K562 (cell line): ENCODE data around the gene ERP44. TPM values are rescaled to one million over a fixed set of nuclear protein-coding genes. Genes with fewer than 3 reads are reported as not detected.

ENCODE experiments used
- ELF2 ChIP-seq: fragments of 250-450 bp; sonication (Bioruptor Pico); IDR thresholded peaks from 2 replicates; pipeline ENCODE4 v1.5.0; 2021; ENCODE audit warnings: mild to moderate bottlenecking
- ELF4 ChIP-seq: fragments of 450-650 bp; formaldehyde crosslinking; IDR thresholded peaks from 2 replicates; pipeline ENCODE4 v1.4.0; 2022; ENCODE audit warnings: missing genetic modification characterization
- EP300 ChIP-seq: IDR thresholded peaks from 2 replicates; pipeline ENCODE4 v1.6.1; 2012; ENCODE audit warnings: low read length, improper control_type of control experiment
- ETV1 ChIP-seq: fragments of 450-650 bp; conservative IDR thresholded peaks from 2 replicates; pipeline ENCODE4 v1.6.1; 2016; ENCODE audit warnings: missing genetic modification characterization, control low read depth, low read depth, missing compliant biosample characterization
- GTF2E2 ChIP-seq: fragments of 200-800 bp; sonication (Bioruptor generic); IDR thresholded peaks from 2 replicates; pipeline ENCODE4 v1.6.1; 2016; ENCODE audit warnings: missing genetic modification characterization, missing compliant biosample characterization
- HDGF ChIP-seq: fragments of 450-650 bp; IDR thresholded peaks from 2 replicates; pipeline ENCODE4 v1.6.1; 2016
- KLF13 ChIP-seq: fragments of 450-650 bp; IDR thresholded peaks from 2 replicates; pipeline ENCODE4 v1.6.1; 2016; ENCODE audit warnings: missing genetic modification characterization, low read depth, mild to moderate bottlenecking, missing compliant biosample characterization, moderate library complexity, borderline replicate concordance
- MYC ChIP-seq, 2 experiments: fragments of 250-450 bp in 1 of 2; sonication (Bioruptor Pico) in 1 of 2; IDR thresholded peaks; 2 replicates each; pipeline versions ENCODE4 v1.5.1 to v1.6.1; 2012 to 2021; ENCODE audit warnings: low read depth in 2 of 2, borderline replicate concordance in 1 of 2, improper control_type of control experiment in 1 of 2, low read length in 1 of 2, mild to moderate bottlenecking in 1 of 2, moderate library complexity in 1 of 2
- NFXL1 ChIP-seq: fragments of 450-650 bp; formaldehyde crosslinking; IDR thresholded peaks from 2 replicates; pipeline ENCODE4 v1.4.0; 2021; ENCODE audit warnings: mild to moderate bottlenecking
- PURB ChIP-seq: sonication (generic); formaldehyde crosslinking; IDR thresholded peaks from 2 replicates; pipeline ENCODE4 v1.9.0; 2021; ENCODE audit warnings: low read depth, mild to moderate bottlenecking, missing genetic modification reagents
- SMAD2 ChIP-seq: fragments of 150-350 bp; IDR thresholded peaks from 2 replicates; pipeline ENCODE4 v1.6.1; 2014; ENCODE audit warnings: low read depth, mild to moderate bottlenecking, low read length
- ZNF780A ChIP-seq: fragments of 250-450 bp; sonication (Bioruptor Pico); IDR thresholded peaks from 2 replicates; pipeline ENCODE4 v1.5.0; 2021; ENCODE audit warnings: mild to moderate bottlenecking
- polyA plus RNA-seq, 8 experiments: library from polyadenylated mRNA; depleted of rRNA in 4 of 8; stranded (reverse) in 5 of 8; unstranded in 3 of 8; fragments of >200 nt; fragmentation: Nextera tagmentation in 2 of 8; fragmentation: Illumina TruSeq in 1 of 8; extraction: Ambion mirVana in 2 of 8; extraction: Trizol in 1 of 8; gene quantifications; 2 replicates each; pipeline versions ENCODE4 v1.2.1 to v1.2.3, GENCODE V29; 2011 to 2014; ENCODE audit warnings: inconsistent platforms in 1 of 8, missing spikeins in 1 of 8
- total RNA-seq, 7 experiments: library from RNA; depleted of rRNA in 6 of 7; stranded (reverse); fragments of >200 nt in 6 of 7; fragmentation: Illumina TruSeq in 2 of 7; extraction: Trizol in 2 of 7; gene quantifications; 2 replicates each; pipeline versions ENCODE4 v1.2.1 to v1.2.3, GENCODE V29; 2011 to 2021; ENCODE audit warnings: low replicate concordance in 1 of 7
- TF ChIP-seq, protein P1 (sequence below): fragments of 200-800 bp; sonication (Bioruptor generic); IDR thresholded peaks from 2 replicates; pipeline ENCODE4 v1.6.1; 2016; ENCODE audit warnings: missing genetic modification characterization, missing compliant biosample characterization
- TF ChIP-seq, protein P2 (sequence below): fragments of 250-450 bp; sonication (Bioruptor Pico); IDR thresholded peaks from 2 replicates; pipeline ENCODE4 v1.8.0; 2022; ENCODE audit warnings: moderate library complexity, mild to moderate bottlenecking, inconsistent platforms
- TF ChIP-seq, protein P3 (sequence below): fragments of 450-650 bp; IDR thresholded peaks from 2 replicates; pipeline ENCODE4 v1.7.1; 2018; ENCODE audit warnings: mild to moderate bottlenecking, low read depth; ENCODE audit not compliant: partially characterized antibody
- TF ChIP-seq, protein P4 (sequence below): sonication (generic); formaldehyde crosslinking; IDR thresholded peaks from 2 replicates; pipeline ENCODE4 v1.9.0; 2022; ENCODE audit warnings: mild to moderate bottlenecking, missing genetic modification reagents

ERP44 gene
- total and polyA plus RNA-seq, 9 of the 15 experiments (the other 6 are each of a cell fraction or from before 2014, with no cell fraction given) = 9.2 to 23.4 (median 13.6) TPM

DNA sequence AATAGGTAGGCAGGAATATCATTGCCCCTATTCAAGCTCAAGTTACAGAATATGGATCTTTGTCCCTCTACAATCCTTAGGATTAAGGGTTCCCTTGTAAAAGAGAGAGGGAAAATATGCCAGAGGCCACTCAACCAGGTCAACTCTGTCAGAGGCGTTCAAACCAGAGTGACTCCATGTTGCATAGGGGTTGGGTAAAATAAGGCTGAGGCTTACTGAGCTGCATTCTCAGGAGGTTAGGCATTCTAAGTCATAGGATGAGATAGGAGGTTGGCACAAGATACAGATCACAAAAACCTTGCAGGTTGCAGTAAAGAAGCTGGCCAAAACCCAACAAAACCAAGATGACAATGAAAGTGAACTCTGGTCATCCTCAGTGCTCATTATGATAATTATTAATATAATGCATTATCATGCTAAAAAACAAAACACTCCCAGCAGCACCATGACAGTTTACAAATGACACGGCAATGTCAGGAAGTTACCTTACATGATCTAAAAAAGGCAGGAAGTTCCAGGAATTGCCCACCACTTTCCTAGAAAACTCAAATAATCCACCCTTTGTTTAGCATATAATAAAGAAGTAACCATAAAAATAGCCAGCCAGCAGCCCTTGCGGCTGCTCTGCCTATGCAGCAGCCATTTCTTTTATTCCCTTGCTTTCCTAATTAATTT, 64.8 kb downstream of the ERP44 start (continued):
- TF ChIP-seq, protein P1, sequence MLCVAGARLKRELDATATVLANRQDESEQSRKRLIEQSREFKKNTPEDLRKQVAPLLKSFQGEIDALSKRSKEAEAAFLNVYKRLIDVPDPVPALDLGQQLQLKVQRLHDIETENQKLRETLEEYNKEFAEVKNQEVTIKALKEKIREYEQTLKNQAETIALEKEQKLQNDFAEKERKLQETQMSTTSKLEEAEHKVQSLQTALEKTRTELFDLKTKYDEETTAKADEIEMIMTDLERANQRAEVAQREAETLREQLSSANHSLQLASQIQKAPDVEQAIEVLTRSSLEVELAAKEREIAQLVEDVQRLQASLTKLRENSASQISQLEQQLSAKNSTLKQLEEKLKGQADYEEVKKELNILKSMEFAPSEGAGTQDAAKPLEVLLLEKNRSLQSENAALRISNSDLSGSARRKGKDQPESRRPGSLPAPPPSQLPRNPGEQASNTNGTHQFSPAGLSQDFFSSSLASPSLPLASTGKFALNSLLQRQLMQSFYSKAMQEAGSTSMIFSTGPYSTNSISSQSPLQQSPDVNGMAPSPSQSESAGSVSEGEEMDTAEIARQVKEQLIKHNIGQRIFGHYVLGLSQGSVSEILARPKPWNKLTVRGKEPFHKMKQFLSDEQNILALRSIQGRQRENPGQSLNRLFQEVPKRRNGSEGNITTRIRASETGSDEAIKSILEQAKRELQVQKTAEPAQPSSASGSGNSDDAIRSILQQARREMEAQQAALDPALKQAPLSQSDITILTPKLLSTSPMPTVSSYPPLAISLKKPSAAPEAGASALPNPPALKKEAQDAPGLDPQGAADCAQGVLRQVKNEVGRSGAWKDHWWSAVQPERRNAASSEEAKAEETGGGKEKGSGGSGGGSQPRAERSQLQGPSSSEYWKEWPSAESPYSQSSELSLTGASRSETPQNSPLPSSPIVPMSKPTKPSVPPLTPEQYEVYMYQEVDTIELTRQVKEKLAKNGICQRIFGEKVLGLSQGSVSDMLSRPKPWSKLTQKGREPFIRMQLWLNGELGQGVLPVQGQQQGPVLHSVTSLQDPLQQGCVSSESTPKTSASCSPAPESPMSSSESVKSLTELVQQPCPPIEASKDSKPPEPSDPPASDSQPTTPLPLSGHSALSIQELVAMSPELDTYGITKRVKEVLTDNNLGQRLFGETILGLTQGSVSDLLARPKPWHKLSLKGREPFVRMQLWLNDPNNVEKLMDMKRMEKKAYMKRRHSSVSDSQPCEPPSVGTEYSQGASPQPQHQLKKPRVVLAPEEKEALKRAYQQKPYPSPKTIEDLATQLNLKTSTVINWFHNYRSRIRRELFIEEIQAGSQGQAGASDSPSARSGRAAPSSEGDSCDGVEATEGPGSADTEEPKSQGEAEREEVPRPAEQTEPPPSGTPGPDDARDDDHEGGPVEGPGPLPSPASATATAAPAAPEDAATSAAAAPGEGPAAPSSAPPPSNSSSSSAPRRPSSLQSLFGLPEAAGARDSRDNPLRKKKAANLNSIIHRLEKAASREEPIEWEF (CRISPR knock-in tag) = 0 out of 2 replicates have a peak, but pooled peaks have one; percentile 55
- TF ChIP-seq KLF13 (tag) = peak; percentile 60; the same call in 1 of the 2 replicates
- peak; percentile 76 for TF ChIP-seq ETV1 (tag)
- TF ChIP-seq NFXL1 (CRISPR knock-in tag) = peak; percentile 78; the same call in 1 of the 2 replicates
- TF ChIP-seq ZNF780A (CRISPR knock-in tag) = no peak
- no peak for TF ChIP-seq PURB (CRISPR knock-in tag)
- no peak for TF ChIP-seq MYC (IDR thresholded peaks at IDR 0.05; ENCODE audit: low read depth, low read length)
- TF ChIP-seq MYC (CRISPR knock-in tag; IDR thresholded peaks at IDR 0.05; ENCODE audit: borderline replicate concordance, low read depth) = peak; percentile 24; the same call in 1 of the 2 replicates
- TF ChIP-seq SMAD2 = no peak
- TF ChIP-seq, protein P2, sequence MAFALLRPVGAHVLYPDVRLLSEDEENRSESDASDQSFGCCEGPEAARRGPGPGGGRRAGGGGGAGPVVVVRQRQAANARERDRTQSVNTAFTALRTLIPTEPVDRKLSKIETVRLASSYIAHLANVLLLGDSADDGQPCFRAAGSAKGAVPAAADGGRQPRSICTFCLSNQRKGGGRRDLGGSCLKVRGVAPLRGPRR (CRISPR knock-in tag) = 0 out of 2 replicates have a peak, but pooled peaks have one; percentile 53
- TF ChIP-seq, protein P3, sequence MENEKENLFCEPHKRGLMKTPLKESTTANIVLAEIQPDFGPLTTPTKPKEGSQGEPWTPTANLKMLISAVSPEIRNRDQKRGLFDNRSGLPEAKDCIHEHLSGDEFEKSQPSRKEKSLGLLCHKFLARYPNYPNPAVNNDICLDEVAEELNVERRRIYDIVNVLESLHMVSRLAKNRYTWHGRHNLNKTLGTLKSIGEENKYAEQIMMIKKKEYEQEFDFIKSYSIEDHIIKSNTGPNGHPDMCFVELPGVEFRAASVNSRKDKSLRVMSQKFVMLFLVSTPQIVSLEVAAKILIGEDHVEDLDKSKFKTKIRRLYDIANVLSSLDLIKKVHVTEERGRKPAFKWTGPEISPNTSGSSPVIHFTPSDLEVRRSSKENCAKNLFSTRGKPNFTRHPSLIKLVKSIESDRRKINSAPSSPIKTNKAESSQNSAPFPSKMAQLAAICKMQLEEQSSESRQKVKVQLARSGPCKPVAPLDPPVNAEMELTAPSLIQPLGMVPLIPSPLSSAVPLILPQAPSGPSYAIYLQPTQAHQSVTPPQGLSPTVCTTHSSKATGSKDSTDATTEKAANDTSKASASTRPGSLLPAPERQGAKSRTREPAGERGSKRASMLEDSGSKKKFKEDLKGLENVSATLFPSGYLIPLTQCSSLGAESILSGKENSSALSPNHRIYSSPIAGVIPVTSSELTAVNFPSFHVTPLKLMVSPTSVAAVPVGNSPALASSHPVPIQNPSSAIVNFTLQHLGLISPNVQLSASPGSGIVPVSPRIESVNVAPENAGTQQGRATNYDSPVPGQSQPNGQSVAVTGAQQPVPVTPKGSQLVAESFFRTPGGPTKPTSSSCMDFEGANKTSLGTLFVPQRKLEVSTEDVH = no peak
- TF ChIP-seq EP300 = peak; percentile 75
- TF ChIP-seq, protein P4, sequence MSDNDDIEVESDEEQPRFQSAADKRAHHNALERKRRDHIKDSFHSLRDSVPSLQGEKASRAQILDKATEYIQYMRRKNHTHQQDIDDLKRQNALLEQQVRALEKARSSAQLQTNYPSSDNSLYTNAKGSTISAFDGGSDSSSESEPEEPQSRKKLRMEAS (CRISPR knock-in tag) = no peak
- TF ChIP-seq ELF4 (CRISPR knock-in tag) = no peak
- TF ChIP-seq HDGF = no peak
- TF ChIP-seq ELF2 (CRISPR knock-in tag) = no peak
- peak; percentile 45; the same call in 1 of the 2 replicates for TF ChIP-seq GTF2E2 (tag)
